ENCODE data around the gene SCN3A.

DNA sequence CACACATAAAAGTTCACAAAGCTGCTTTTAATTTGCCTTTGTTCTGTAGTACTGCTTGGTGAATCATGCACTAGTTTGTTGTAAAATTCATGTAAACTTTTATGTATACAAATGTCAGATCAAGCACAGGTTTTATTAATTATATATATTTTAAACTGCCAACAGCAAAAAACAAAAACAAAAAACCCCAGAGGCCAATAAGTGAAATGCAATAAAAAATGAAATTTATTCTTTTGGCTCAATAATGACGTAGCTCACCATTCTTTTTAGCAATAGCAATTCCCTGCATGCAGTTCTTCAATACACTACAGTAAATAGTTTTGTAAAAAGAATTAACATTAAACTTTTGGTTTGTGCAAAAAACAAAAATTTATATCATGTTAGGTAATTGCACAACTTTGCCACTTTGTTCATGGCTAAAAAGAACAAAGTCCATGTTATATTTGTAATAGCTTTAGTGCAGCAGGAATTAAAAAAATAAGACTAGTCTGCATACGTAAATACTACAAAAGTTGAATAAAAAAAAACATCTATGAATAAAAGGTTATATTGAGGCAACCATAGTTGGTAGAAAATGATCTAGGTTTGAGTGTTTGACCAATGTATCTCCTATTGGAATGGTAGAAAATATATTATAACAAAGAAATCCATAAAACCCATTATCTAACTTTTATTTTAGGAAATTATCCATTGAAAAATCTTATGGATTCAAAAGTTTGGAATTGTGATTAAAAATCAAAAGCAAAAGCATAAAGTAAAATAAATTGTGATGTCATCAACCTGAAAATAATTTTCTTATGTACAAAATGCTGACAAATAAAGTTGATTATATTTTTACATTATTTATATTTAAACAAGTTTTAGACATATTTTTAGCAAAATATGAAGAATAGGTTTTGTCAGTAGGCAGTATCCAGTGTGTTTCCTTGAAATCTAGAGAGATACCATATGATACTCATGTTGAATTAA is 115.6 kb downstream of the SCN3A start:
- TF ChIP-seq, protein P1, sequence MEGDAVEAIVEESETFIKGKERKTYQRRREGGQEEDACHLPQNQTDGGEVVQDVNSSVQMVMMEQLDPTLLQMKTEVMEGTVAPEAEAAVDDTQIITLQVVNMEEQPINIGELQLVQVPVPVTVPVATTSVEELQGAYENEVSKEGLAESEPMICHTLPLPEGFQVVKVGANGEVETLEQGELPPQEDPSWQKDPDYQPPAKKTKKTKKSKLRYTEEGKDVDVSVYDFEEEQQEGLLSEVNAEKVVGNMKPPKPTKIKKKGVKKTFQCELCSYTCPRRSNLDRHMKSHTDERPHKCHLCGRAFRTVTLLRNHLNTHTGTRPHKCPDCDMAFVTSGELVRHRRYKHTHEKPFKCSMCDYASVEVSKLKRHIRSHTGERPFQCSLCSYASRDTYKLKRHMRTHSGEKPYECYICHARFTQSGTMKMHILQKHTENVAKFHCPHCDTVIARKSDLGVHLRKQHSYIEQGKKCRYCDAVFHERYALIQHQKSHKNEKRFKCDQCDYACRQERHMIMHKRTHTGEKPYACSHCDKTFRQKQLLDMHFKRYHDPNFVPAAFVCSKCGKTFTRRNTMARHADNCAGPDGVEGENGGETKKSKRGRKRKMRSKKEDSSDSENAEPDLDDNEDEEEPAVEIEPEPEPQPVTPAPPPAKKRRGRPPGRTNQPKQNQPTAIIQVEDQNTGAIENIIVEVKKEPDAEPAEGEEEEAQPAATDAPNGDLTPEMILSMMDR (conservative IDR thresholded peaks at IDR 0.05; ENCODE audit: low read depth, low read length): no peak; the same call in 1 of the 2 replicates
- TF ChIP-seq EZH2phosphoT487 (IDR thresholded peaks at IDR 0.05; ENCODE audit: borderline replicate concordance, low read length): no peak
- no peak for TF ChIP-seq EZH2 (IDR thresholded peaks at IDR 0.05; ENCODE audit: low read length, unreplicated experiment)
